Cardiac septum (tissue), 1 donor: ENCODE results near the gene CEP112. TPM values are rescaled to one million over a fixed set of nuclear protein-coding genes. Genes with fewer than 3 reads are reported as not detected.
"Not testable (repeated sequence)": the region's sequence is repeated elsewhere in the genome, so short reads cannot be mapped to it uniquely, and the experiment has no call there.

Experiments
- DNase-seq: peaks from one replicate; pipeline ENCODE4 v3.0.0-alpha.2; 2020; ENCODE audit warnings: low spot score
- intact Hi-C: fragments of 100-400 bp; cut with DNase I; formaldehyde crosslinking; loops from one replicate; pipeline ENCODE4 v1.14.0; 2022
- total RNA-seq: library from RNA; stranded (reverse); fragmentation: NEBNext Ultra II Directional; extraction: Animal tissue kit (Norgen Biotek cat#: 25700); gene quantifications from one replicate; pipeline ENCODE4 v1.2.1, GENCODE V29; 2021
- donor health status: DM: no; HTN: no; CAD: no.

Gene CEP112
- total RNA-seq, 1 donor from 2014 or later = 19.6 TPM

DNA sequence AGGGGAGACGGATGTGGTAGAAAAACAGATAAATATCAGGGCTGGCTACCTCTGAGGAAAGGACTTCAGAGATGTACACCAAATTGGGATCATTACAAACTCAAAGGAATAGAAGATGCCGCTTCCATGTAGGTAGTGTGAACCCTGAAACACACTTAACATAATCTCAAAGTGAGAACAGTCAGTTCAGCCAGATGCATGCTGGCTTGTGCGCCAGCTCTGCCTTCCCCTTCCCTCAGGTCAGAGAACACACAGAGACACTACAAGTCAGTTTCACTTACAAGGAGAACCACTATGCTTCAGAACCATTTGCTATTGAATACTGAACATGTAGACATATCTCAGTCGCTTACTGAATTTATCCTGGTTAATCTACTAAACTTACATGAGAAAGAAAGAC, 454.5 kb downstream of the CEP112 start:
- intact Hi-C loops = no loop called here
- no peak for DNase-seq

GRCh38 chr17:65733314-65733713, 458.6 kb downstream of the CEP112 start:
- intact Hi-C loops = no loop called here
- no peak for DNase-seq

GRCh38 chr17:65732667-65733066, 459.3 kb downstream of the CEP112 start:
- intact Hi-C loops, DNase-seq: not testable (repeated sequence)

GRCh38 chr17:65730711-65731169, 461.2 kb downstream of the CEP112 start:
- DNase-seq = no peak
- intact Hi-C loops = no loop called here

- intact Hi-C loops = no loop called here
- DNase-seq = no peak
Observed at GRCh38 chr17:65729207-65729606, 462.7 kb downstream of the CEP112 start.

DNA sequence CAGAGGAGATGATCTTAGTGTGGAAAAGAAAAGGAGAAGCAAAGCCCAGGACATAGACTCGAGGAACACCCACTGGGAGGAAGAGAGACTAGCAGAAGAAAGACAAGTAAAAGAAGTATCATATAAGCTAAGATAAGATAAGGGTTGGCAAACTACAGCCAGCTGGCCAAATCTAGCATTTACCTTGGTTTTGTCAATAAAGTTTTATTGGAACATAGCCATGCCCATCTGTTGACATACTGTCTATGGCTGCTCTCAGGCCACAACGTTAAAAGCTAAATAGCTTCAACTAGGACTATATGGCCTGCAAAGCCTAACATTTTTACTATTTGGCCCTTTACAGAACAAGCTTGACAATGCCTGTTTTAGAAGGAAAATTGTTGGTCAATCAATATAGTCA, 464.1 kb downstream of the CEP112 start:
- intact Hi-C loops = no loop called here
- DNase-seq = no peak

- intact Hi-C loops = no loop called here
- DNase-seq = no peak
Observed at GRCh38 chr17:65727246-65727645, 464.7 kb downstream of the CEP112 start.

- intact Hi-C loops = no loop called here
- DNase-seq = no peak
Observed at GRCh38 chr17:65723431-65724151, 468.3 kb downstream of the CEP112 start.

DNA sequence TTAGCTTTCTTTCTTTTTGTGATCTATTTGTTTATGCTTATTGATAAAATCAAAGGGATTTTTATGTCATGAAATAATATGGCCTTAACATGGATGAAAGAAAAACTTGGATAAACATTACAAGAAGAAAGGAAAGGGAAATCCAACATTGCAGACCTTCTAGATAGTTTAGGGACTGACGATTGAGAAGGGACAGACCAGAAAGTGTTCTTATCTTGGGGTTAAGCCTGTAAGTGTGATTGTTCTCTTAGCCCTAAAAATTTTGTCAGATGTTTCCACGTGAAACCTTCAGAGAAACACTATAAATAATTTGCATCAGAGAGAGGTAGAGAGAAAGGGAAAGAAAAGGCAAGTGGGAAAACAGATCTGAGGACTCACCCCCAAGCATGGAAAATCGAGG, 473.3 kb downstream of the CEP112 start:
- DNase-seq = no peak
- intact Hi-C loops = no loop called here

- DNase-seq = no peak
- intact Hi-C loops = no loop called here
Observed at GRCh38 chr17:65712383-65713267, 479.3 kb downstream of the CEP112 start.

GRCh38 chr17:65711671-65712276, 480.2 kb downstream of the CEP112 start:
- DNase-seq = no peak
- intact Hi-C loops = no loop called here

DNA sequence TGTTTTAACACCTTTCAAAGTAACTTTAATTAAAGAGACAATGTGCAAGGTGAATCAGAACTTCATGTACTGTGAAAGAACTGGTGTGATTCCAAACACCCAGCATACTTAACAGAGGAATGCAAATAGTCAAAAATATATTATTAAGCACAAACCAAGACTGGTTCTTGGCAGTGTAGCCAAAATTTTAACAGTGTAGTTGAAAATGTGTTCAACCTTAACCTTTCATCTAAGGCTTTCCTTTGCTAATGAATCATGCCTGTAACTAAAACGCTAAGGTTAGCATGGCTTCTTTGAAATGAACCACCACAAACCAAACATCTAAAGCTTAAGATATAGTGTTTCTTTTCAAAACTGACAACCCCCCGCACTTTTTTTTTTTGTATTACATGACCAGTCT, 484.2 kb downstream of the CEP112 start:
- DNase-seq = no peak
- intact Hi-C loops = no loop called here

DNA sequence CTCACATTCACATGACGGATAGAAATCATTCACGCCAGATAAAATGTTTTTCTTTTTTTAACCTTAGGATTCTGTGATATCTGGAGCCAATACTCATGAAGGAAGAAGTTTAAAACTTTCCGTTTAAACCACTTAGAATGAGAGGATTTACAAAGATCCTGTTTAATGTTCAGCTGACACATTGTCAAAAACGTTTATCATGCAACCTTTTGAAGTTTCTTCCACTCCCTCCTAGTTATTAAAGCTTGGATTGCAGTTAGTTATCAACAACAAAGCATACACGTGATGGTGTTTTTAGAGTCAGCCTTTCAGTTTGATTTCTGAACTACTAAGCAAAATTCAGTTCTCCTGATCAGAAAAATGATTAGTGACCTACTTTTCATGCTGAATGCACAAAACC, 487.2 kb downstream of the CEP112 start:
- DNase-seq = no peak
- intact Hi-C loops = no loop called here

- intact Hi-C loops = no loop called here
- no peak for DNase-seq
Observed at GRCh38 chr17:65703891-65704290, 488.0 kb downstream of the CEP112 start.

- no peak for DNase-seq
- intact Hi-C loops = no loop called here
Observed at GRCh38 chr17:65699459-65699858, 492.5 kb downstream of the CEP112 start.

- intact Hi-C loops = no loop called here
- DNase-seq = no peak
Observed at GRCh38 chr17:65698381-65699061, 493.4 kb downstream of the CEP112 start.

- no peak for DNase-seq
- intact Hi-C loops = no loop called here
Observed at GRCh38 chr17:65697661-65698060, 494.3 kb downstream of the CEP112 start.

DNA sequence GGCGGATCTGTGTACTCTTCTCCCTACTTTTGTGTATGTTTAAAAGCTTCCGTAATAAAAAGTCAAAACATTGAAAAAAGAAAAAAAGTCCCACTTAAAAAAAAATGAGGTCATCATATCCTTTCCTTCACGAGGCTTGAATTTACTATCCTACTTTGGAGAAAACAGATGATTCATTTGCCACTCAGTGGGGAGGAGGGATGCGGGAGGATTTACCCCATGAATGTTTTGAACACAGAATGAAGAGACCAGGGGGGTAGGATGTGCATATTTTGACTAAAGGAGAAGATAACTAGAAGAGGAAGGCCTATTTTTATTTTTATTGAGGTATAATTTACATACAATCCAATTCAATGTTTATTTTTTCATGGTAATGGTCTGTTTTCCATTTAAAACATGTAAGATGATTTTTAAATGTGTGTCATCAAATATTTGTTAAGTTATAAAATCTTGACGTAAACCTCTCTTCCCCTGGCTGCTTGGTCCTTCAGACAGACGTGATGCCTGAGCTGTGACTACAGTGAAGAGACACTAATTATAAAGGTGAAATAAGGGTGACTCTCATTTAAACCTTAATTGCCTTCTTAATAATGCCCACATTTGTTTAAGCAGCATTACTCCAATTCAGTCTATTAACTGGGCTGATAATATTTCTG, 495.1 kb downstream of the CEP112 start:
- DNase-seq = no peak
- intact Hi-C loops = no loop called here

- no peak for DNase-seq
- intact Hi-C loops = no loop called here
Observed at GRCh38 chr17:65694601-65695000, 497.3 kb downstream of the CEP112 start.
